B cell (primary cell): ENCODE data around the gene LSG1.

Experiments
- EZH2 ChIP-seq: IDR thresholded peaks from 2 replicates; pipeline ENCODE4 v1.6.1; 2012; ENCODE audit warnings: borderline replicate concordance, low read depth, mild to moderate bottlenecking, moderate library complexity, low read length; ENCODE audit not compliant: insufficient read depth, poor library complexity, severe bottlenecking
- TF ChIP-seq, protein P1 (sequence below): fragments of 200-600 bp; IDR thresholded peaks from one replicate; pipeline ENCODE4 v1.8.0; 2022; ENCODE audit warnings: antibody characterized with exemption, mild to moderate bottlenecking

DNA sequence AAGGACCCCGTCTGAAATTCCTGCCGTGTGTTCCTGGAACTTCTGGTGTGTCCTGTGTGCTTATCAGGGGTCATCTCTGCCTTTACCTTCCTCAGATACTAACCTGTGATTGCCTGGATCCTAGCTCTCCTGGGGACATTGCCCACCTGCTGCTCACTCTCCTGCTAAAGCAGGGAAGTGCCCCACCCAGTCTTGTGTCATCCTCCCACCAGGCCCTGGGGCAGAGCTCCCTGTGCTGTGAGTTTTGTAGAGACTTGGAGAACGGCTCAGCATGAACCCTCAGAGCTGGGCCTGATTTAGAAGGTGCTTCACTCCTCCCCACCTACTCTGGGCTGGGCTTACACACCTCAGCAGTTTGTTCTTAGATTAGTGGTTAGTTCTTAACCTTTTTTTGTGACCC lies 34.9 kb downstream of the LSG1 start:
- no peak for TF ChIP-seq EZH2
- TF ChIP-seq, protein P1, sequence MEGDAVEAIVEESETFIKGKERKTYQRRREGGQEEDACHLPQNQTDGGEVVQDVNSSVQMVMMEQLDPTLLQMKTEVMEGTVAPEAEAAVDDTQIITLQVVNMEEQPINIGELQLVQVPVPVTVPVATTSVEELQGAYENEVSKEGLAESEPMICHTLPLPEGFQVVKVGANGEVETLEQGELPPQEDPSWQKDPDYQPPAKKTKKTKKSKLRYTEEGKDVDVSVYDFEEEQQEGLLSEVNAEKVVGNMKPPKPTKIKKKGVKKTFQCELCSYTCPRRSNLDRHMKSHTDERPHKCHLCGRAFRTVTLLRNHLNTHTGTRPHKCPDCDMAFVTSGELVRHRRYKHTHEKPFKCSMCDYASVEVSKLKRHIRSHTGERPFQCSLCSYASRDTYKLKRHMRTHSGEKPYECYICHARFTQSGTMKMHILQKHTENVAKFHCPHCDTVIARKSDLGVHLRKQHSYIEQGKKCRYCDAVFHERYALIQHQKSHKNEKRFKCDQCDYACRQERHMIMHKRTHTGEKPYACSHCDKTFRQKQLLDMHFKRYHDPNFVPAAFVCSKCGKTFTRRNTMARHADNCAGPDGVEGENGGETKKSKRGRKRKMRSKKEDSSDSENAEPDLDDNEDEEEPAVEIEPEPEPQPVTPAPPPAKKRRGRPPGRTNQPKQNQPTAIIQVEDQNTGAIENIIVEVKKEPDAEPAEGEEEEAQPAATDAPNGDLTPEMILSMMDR = no peak
